Activated CD4-positive, CD25-positive, alpha-beta regulatory T cell treated with anti-CD3 and anti-CD28 coated beads, Interleukin-2, amount 50 U/mL, for 16 hours (primary cell): ENCODE data around the gene CRTC3.
"Not testable (repeated sequence)": the region's sequence is repeated elsewhere in the genome, so short reads cannot be mapped to it uniquely, and the experiment has no call there.

Experiments used
- DNase-seq: peaks from one replicate; pipeline ENCODE4 v3.0.0-alpha.2; 2020; ENCODE audit warnings: low read depth, low spot score

Gene CRTC3, protein sequence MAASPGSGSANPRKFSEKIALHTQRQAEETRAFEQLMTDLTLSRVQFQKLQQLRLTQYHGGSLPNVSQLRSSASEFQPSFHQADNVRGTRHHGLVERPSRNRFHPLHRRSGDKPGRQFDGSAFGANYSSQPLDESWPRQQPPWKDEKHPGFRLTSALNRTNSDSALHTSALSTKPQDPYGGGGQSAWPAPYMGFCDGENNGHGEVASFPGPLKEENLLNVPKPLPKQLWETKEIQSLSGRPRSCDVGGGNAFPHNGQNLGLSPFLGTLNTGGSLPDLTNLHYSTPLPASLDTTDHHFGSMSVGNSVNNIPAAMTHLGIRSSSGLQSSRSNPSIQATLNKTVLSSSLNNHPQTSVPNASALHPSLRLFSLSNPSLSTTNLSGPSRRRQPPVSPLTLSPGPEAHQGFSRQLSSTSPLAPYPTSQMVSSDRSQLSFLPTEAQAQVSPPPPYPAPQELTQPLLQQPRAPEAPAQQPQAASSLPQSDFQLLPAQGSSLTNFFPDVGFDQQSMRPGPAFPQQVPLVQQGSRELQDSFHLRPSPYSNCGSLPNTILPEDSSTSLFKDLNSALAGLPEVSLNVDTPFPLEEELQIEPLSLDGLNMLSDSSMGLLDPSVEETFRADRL

DNA sequence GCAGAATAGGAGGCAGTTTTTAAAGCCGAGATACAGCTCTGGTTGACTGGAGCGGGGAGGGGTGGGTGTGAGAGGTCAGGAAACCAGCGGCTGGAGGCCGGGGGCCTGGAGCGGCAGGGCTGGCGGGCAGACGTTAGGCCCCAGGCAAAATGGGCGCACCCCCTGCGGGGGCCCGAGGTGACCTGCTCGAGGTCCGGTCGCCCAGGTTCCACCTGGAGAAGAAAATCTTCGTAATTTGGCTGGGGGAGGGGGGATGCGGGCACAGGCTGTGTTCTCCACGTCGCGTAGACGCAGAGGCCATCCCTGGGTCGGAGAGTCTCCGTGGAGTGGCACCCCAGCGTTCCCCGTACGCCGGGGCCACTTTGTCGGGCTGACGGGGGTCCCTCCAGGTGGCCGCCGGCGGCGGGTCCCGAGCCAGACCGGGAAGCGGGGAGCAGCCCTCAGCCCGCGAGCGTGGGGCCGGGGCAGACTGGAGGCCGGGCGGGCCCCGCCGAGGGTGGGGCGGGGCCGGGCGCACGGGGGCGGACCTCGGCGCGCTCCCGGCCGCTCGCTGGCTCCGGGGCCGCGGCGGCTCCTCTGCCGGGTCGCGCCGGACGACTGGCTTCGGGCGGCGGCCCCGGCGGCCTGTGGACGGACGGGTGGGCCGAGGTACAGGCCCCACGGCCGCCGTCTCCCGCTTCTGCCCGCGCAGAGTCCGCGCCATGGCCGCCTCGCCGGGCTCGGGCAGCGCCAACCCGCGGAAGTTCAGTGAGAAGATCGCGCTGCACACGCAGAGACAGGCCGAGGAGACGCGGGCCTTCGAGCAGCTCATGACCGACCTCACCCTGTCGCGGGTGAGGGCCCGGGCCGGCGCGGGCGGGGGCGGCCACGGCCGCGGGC, at the start of gene CRTC3:
Gene CRTC3 (plus strand): TSS at position 553 of the 879 bp plus-strand sequence. CDS start 149 bp downstream, at position 702.
- DNase-seq: peak; percentile 20

DNA sequence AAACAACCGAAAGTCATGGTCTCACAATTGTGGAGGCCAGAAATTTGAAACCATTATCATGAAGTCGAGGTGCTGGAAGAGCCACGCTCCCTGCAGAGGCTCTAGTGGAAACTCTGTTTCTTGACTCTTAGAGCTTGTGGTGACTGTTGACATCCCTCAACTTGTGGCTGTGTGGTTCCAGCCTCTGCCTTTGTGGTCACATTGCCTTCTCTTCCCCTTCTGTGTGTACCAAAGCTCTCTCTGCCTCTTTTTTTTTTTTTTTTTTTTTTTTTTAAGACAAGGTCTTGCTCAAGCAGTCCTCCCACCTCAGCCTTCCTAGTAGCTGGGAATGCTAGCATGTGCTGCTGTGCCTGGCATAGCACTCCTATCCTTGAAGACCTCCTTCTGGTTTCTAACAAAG, 48.7 kb upstream of the CRTC3 start:
- DNase-seq: no peak

DNA sequence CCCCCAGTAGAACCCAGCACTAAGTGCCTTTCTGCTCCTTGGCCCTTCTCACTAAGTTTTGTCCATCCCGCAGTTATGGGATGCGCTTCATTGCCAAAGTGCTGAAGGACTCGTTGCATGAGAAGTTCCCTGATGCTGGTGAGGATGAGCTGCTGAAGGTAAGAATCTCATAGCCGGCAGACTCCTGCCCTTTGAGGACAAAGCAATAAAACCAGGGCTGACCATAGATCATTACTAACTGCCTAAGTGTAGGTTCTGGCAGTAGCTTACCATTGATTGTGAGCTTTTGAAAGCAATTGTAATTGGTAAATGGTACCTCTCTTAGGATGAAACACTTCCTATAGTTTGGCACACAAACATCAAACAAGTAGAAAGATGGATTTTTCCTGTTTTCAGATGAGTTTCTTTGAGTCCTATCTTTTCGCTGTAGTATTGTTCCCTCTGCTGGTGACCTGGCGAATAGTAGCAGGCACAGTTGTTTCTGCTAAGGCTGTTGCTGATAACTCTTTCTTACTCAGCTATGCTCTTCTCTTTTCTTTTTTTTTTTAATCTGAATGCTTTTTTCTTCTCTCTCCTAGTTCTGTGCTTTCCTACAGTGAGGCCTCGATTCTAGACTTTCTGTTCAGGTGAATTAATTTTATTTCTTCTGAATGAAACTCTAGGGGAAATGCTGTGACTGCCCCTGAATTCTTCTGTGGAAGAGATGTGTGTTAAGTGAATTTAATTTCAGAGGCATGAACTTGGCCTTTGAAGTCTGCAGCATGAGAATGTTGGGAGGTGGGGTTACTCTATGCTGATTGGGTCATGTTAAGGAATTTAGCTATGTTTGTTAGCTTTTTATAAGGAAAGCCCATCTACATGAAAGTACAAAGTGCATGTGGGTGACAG, 47.4 kb upstream of the CRTC3 start:
- no peak for DNase-seq

DNA sequence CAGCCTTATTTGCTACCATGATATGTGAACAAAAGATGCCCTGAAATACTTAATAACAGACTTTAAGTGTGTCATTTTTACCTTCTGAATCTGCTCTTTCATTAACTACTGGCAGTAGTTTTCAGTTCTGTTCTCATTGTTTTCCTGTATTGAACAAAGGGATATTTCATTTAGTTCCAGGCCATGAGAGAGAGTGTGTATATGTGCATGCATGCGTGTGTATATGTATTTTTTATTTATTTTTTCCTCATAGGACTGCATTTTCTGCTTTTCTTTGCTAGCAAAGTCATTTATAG, 46.8 kb upstream of the CRTC3 start:
- no peak for DNase-seq

DNA sequence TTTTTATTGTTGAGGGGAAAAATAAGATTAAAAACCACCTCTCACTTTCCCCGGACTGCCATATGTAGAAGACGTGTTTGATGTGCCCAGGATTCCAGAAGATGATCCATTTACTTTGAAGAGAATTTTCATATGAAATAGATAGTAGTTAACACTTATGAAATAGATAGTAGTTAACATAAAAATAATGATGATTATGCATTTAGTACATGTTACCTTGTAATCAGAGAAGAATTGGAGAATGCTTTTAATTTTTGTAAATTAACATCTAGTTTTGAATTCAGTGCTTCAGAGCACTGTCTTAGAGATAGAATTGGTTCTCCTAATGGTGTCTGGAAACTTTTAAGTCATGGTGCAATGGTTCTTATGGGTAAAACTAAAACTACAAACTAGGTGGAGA, 46.1 kb upstream of the CRTC3 start:
- no peak for DNase-seq

DNA sequence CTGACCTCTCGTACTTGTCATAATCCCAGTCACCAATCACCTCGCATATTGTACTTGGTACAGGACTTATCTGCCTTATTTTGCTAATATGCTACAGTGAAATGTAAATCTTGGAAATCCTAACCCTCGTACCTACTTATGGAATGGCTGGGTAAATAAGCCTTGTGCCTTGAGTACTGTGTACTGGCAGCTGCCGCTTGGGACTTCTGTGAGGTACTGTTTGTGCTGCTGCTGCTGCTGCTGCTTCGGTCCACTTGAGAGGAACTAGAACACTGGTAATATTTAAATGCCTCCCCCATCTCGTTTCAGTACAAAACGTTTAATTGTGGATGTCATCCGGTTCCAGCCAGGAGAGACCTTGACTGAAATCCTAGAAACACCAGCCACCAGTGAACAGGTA, 42.5 kb upstream of the CRTC3 start:
- DNase-seq: no peak

DNA sequence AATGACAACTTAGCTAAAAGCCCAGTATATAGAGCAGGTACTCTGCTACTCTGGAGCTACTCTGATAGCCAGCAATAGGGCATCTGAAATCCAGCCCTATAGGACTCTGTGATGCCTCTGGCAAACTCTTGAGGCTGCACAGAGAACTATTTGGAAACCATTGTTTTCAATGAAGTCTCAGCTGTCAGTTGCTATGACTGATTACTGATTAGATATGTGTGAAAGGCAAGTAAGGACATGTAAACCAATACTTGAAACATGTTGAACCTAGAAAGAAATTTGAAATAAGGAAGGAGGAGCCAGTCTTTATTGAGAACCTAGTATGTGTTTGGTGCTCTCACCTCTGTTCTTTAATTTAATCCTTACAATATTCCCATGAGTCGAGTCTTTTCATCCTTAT, 40.2 kb upstream of the CRTC3 start:
- DNase-seq: no peak

DNA sequence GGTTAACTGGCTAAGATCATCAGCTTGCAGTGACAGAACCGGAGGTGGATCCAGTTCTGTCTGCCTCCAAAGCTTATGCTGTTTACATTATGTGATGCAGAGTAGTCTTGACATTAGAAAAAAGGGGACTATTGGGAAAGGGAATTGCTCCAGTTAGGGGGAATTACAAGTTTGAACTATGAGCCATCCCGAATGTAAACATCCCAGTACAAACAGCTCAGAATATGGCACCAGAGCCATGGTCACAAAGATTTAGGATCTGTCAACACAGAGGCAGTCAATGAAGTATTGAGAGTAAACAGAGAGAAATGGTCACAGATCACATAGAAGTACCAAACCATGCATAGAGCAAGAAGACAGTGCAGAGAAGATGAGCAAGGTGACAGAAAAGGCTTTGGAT, 39.8 kb upstream of the CRTC3 start:
- no peak for DNase-seq

DNA sequence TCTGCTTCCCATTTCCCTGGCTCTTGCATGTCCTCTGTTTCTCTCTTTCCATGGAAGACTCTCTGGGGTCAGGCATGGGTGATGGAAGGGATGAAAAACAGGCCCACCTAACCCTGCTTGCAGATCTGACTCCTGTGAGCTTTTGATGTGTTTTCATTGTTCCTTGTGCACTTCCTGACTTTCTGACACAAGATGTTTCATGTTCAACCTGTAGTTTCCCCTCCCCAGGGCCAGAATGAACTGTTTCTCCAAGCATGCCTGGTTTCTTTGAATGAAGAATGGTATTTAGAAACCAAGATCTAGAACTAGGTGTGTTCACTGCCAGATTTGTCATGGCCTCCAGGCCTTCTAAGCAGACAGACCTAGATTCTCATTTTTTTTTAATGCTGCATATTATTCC, 36.1 kb upstream of the CRTC3 start:
- no peak for DNase-seq

DNA sequence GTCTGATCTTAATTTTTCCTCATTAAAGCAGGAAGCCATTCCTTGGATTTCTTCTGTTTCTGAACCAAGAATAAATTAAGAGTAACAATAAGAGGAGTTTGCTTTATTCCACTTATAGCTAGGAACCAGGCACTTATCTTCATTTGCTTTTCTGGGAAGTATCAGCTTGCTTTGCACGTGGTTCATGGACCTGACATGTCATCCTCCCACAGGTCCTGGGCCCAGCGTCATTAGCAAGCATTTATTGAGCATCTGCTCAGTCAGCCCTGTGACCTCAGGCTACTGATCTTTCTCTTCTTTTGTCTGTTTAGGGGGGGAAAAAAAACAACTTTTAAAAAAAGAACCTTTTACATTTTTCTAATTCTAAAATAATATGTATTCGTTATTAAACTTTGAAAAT, 34.7 kb upstream of the CRTC3 start:
- no peak for DNase-seq

DNA sequence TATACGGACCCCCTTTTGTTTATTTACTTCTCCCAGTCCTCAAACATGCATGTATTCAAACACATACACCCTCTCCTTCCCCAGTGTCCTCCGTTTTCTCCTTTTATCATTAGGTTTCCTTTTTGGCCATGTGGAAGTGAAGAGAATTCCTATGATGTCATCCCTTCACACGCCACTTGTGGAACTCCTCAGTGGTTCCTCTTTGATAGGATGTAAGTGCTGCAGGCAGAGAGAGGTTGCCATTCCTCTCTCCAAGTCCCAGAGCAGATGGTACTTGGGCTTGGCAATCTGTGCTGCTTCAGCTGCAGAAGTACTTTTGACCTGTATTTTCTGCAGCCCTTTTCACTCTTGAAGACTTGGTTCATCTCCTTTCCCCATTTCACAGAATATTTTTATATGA, 32.9 kb upstream of the CRTC3 start:
- no peak for DNase-seq

DNA sequence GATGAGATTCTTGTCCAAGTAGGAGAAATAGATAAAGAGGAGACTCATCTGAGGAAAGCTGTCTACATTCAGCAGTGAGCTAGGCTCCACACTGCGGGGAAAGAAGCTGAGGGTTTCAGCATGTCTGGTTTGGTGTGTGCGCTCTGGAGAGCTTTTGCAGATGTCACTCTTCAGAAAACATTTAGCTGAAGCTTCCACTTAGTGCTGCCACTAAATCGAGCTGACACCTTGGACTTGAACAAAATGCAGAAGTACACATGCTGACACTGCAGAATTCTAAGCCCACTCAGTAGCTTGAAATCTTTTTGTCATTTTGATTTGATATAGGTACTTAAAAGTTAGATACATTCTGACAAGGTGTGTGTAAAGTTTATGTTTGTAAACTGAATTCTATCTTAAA, 32.3 kb upstream of the CRTC3 start:
- no peak for DNase-seq

DNA sequence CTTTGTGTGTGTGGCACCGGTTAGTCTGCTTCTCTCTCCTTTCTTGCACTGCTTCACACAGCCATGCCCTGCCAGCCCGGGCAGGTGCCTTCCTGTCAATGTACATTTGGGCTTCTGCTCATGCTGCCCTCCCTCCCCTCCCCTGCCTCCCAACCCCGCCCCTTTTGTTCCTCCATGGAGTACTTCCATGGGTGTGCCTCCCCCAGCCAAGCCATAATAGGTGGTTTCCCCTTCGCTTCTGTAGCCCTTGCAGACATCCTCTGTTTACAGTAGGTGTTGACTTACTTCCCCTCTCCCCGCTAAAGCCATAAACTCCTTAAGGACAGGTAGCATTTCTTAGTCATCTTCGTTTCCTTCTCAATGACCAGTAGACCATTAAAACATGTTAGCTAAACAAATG, 31.8 kb upstream of the CRTC3 start:
- no peak for DNase-seq

DNA sequence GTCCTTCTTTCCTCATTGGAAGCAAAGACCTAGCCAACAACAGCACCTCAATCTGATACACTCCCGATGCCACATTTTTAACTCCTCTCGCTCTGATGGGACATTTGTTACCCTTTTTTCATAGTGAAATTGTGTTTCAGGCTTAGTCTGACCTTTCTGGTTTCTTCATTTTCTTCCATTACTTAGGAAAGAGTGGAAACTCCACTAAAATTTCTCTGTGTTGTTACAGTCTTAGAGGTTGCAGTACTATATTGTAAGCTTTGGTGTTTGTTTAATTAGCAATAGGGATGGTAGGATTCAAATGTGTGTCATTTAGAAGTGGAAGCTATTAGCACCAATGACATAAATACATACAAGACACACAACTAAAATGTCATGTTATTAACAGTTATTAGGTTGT, 29.6 kb upstream of the CRTC3 start:
- no peak for DNase-seq

DNA sequence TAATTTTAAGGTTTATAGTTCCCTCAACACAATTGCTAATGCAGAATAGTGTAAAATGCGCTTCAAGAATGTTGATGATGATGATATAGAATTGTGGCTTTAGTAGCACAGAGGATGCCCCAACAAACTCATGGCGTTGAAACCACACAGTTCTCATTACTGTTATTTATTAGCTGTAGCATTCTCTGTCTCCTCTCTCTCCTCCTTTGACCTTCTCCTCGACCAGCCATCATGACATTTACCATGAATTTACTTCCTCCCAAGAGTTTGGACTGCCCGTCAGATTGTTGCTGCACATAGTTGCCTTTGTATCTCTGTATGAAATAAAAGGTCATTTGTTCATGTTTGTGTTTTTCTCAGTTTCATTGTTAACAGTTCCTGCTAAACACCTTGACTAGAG, 27.8 kb upstream of the CRTC3 start:
- DNase-seq: no peak

DNA sequence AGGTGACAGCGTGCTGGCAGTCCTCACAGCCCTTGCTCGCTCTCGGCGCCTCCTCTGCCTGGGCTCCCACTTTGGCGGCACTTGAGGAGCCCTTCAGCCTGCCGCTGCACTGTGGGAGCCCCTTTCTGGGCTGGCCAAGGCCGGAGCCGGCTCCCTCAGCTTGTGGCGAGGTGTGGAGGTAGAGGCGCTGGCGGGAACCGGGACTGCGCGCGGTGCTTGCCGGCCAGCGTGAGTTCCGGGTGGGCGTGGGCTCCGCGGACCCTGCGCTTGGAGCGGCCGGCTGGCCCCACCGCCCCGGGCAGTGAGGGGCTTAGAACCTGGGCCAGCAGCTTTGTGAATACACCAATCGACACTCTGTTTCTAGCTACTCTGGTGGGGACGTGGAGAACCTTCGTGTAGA, 18.9 kb upstream of the CRTC3 start:
- DNase-seq: not testable (repeated sequence)

DNA sequence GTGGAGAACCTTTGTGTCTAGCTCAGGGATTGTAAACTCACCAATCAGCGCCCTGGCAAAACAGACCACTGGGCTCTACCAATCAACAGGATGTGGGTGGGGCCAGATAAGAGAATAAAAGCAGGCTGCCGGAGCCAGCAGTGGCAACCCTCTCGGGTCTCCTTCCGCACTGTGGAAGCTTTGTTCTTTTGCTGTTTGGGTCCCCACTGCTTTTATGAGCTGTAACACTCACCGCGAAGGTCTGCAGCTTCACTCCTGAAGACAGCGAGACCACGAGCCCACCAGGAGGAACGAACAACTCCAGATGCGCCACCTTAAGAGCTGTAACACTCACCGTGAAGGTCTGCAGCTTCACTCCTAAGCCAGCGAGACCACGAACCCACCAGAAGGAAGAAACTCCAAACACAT, 18.5 kb upstream of the CRTC3 start:
- not testable (repeated sequence) for DNase-seq

DNA sequence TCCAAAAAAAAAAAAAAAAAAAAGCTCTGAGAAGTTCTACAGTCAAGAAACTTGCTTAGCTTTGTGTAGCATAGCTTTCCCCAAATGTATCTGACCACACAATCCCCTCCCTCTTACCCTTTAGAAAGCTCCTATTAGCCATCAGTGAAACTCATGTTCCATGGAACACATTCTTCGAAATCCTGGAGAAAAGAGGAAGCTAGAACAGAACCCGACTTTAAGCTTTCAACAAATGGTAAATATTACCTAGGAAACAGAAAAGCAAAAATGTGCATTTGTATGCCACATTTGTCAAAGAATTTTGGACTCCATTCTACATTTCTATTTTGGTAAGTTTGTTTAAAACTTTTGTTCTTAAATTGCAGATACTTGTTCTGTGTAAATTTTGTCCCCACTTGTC, 17.4 kb upstream of the CRTC3 start:
- no peak for DNase-seq

DNA sequence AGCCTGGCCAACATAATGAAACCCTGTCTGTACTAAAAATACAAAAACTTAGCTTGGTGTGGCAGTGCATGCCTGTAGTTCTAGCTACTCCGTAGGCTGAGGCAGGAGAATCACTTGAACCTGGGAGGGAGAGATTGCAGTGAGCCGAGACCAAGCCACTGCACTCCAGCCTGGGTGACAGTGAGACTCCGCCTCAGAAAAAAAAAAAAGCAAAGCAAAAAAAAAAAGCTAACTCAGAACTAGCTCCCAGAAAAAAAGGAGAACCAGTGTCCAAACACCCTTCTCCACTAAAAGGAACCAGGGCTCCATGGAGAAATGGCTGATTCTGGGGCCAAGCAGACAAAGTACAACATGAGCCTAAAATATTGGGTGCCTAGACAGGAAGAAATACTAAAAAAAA, 16.7 kb upstream of the CRTC3 start:
- no peak for DNase-seq

DNA sequence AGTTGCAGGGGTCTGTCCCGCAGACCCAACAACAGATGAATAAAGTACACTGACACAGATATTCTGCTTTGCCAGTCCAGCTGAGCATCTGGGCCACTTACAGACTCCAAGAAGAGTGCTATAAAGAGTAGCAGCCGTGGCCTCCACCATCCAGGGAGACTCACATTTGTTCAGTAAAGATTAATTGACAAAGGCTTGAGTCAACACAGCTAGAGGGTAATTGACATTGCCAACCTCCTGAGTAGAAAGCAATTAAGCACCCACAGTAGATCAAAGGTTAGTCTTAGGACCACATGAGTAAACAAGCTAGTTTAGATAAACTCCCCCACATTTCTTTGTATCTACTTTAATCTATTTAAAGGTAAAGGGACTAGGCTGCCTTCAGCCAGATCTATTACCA, 16.3 kb upstream of the CRTC3 start:
- DNase-seq: no peak

DNA sequence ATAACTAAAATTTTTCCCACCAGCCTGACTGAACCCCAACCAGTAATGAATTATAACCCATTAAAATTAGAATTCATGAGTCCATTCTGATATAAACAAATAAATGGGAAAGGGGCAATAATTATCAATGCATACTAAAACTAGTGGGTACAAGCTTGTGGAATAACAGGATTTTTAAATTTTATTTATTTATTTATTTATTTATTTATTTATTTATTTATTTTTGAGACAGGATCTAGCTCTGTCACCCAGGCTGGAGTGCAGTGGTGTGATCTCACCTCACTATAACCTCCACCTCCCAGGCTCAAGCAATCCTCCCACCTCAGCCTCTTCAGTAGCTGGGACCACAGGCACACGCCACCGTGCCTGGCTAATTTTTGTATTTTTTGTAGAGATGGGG, 15.8 kb upstream of the CRTC3 start:
- not testable (repeated sequence) for DNase-seq

DNA sequence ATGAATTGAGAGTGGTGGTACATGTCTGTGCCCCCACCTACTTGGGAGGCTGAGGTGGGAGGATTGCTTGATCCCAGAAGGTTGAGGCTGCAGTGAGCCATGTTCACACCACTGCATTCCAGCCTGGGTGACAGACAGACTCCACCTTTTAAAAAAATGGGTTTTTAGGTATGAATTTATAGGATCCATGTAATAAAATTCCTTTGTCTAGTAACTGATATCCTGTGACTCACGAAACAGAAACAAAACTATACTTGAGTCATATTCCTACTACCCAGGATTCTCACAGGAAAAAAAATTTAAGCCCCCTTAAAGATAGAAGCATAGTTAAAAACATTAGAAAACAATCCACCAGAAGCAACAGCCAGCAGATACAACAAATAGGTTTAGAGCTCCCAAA, 10.0 kb upstream of the CRTC3 start:
- no peak for DNase-seq
